HepG2 (cell line): Measurements from ENCODE around the gene LEMD3. TPM values are rescaled to one million over a fixed set of nuclear protein-coding genes. Genes with fewer than 3 reads are reported as not detected.
A peak's percentile ranks its signal among the peaks of the same experiment; 100 is the strongest.

Experiments
- ASH2L ChIP-seq: fragments of 300-600, 200-600 bp; sonication (generic); IDR thresholded peaks from 2 replicates; pipeline ENCODE4 v1.7.0; 2017; ENCODE audit warnings: low read depth, mild to moderate bottlenecking, moderate library complexity, mixed read lengths, low read length; ENCODE audit not compliant: insufficient read length
- E2F1 ChIP-seq: sonication (generic); formaldehyde crosslinking; IDR thresholded peaks from 2 replicates; pipeline ENCODE4 v1.5.0; 2020; ENCODE audit warnings: missing genetic modification reagents
- RERE ChIP-seq: IDR thresholded peaks from 2 replicates; pipeline ENCODE4 v1.6.1; 2016; ENCODE audit warnings: low read depth, missing genetic modification reagents, missing compliant biosample characterization
- STAT6 ChIP-seq: sonication (generic); formaldehyde crosslinking; IDR thresholded peaks from 2 replicates; pipeline ENCODE4 v1.4.0; 2020; ENCODE audit warnings: missing genetic modification reagents, mild to moderate bottlenecking, borderline replicate concordance
- ZNF318 ChIP-seq: sonication (generic); formaldehyde crosslinking; IDR thresholded peaks from 2 replicates; pipeline ENCODE4 v1.4.0; 2020; ENCODE audit warnings: mild to moderate bottlenecking, missing genetic modification reagents
- ZNF639 ChIP-seq: conservative IDR thresholded peaks from 2 replicates; pipeline ENCODE4 v1.6.1; 2018; ENCODE audit warnings: missing genetic modification reagents
- polyA plus RNA-seq, 8 experiments: library from polyadenylated mRNA; depleted of rRNA in 3 of 8; stranded (reverse) in 7 of 8; unstranded in 1 of 8; fragments of >200 nt; fragmentation: Illumina TruSeq in 4 of 8; extraction: Trizol in 4 of 8; gene quantifications; 2 replicates each; pipeline versions ENCODE4 v1.2.1 to v1.2.3, GENCODE V29; 2011 to 2016; ENCODE audit warnings: low read depth in 4 of 8, missing spikeins in 1 of 8, mixed read lengths in 1 of 8; ENCODE audit not compliant: insufficient read depth in 1 of 8
- total RNA-seq, 5 experiments: library from RNA; depleted of rRNA; stranded (reverse); fragments of >200 nt; fragmentation: Illumina TruSeq; extraction: Trizol; gene quantifications; 2 replicates each; pipeline ENCODE4 v1.2.3, GENCODE V29; 2016; ENCODE audit warnings: low read depth in 1 of 5

LEMD3 gene
- total and polyA plus RNA-seq, 2 of the 13 experiments (the other 11 are each of a cell fraction or from before 2014, with no cell fraction given), result 9.3 to 18.7 TPM

GRCh38 chr12:65169320-65170208 is at the start of gene LEMD3 (continued):
- no peak; the same call in 1 of the 2 replicates for TF ChIP-seq RERE (CRISPR knock-in tag)
- peak; percentile 98 for TF ChIP-seq E2F1
- TF ChIP-seq ASH2L, result peak; percentile 97
- peak; percentile 95 for TF ChIP-seq ZNF639 (CRISPR knock-in tag)
- TF ChIP-seq STAT6 (CRISPR knock-in tag), result peak; percentile 89; the same call in 1 of the 2 replicates
- peak; percentile 99 for TF ChIP-seq ZNF318 (CRISPR knock-in tag)
